Endodermal cell (in vitro differentiated cells): ENCODE measurements around the gene ASRGL1. TPM values are rescaled to one million over a fixed set of nuclear protein-coding genes. Genes with fewer than 3 reads are reported as not detected.

ENCODE experiments used
- DNase-seq: peaks from one replicate; pipeline ENCODE4 v3.0.0-alpha.2; 2017
- H3K27ac ChIP-seq: 2 replicates; pipeline ENCODE4 v1.5.1; 2013; ENCODE audit warnings: mild to moderate bottlenecking, low read depth, low read length, moderate library complexity
- H3K27me3 ChIP-seq: 2 replicates; pipeline ENCODE4 v1.6.1; 2013; ENCODE audit warnings: mild to moderate bottlenecking, low read length, moderate library complexity; ENCODE audit not compliant: insufficient read depth, control insufficient read depth, poor library complexity, severe bottlenecking
- H3K36me3 ChIP-seq: 2 replicates; pipeline ENCODE4 v1.7.0; 2013; ENCODE audit warnings: mild to moderate bottlenecking, low read length, moderate library complexity; ENCODE audit not compliant: control insufficient read depth, insufficient read depth
- H3K4me1 ChIP-seq: one replicate; pipeline ENCODE4 v1.7.0; 2013; ENCODE audit warnings: low read length; ENCODE audit not compliant: control insufficient read depth, insufficient read depth
- H3K4me3 ChIP-seq: 2 replicates; pipeline ENCODE4 v1.5.1; 2013; ENCODE audit warnings: mild to moderate bottlenecking, low read length, moderate library complexity
- H3K9ac ChIP-seq: 2 replicates; pipeline ENCODE4 v1.6.1; 2013; ENCODE audit warnings: mild to moderate bottlenecking, low read length, moderate library complexity; ENCODE audit not compliant: poor library complexity, severe bottlenecking; ENCODE audit errors: extremely low read depth
- H3K9me3 ChIP-seq: 2 replicates; pipeline ENCODE4 v1.6.1; 2013; ENCODE audit warnings: mild to moderate bottlenecking, low read length, moderate library complexity; ENCODE audit not compliant: control insufficient read depth
- H3K27ac Mint-ChIP-seq: 2 replicates; pipeline ENCODE4 v1.8.0; 2020; ENCODE audit warnings: mixed read lengths
- H3K27me3 Mint-ChIP-seq: 2 replicates; pipeline ENCODE4 v1.8.0; 2021; ENCODE audit warnings: mild to moderate bottlenecking, mixed read lengths; ENCODE audit not compliant: insufficient read depth
- H3K36me3 Mint-ChIP-seq: 2 replicates; pipeline ENCODE4 v1.8.0; 2020; ENCODE audit warnings: low read depth, mixed read lengths
- H3K4me1 Mint-ChIP-seq: 2 replicates; pipeline ENCODE4 v1.8.0; 2020; ENCODE audit warnings: mixed read lengths
- H3K4me3 Mint-ChIP-seq: 2 replicates; pipeline ENCODE4 v1.8.0; 2020; ENCODE audit warnings: mild to moderate bottlenecking, moderate library complexity, mixed read lengths
- H3K9me3 Mint-ChIP-seq: 2 replicates; pipeline ENCODE4 v1.8.0; 2020; ENCODE audit warnings: mild to moderate bottlenecking, mixed read lengths
- WGBS, 2 experiments: methylation state at CpG; one replicate each; pipeline versions ENCODE4 v1.1.5 to v1.1.7; 2013; ENCODE audit warnings: missing lambda C conversion rate in 2 of 2, mixed read lengths in 1 of 2; ENCODE audit not compliant: insufficient coverage in 1 of 2, insufficient read length in 1 of 2; 5-methylcytosine and 5-hydroxymethylcytosine counted together
- total RNA-seq, 2 donors: library from RNA; stranded (reverse); fragmentation: NEBNext Ultra II Directional in 1 of 2; extraction: Animal tissue kit (Norgen Biotek cat#: 25700) in 1 of 2; gene quantifications; 2 replicates in 1 of 2; 3 replicates in 1 of 2; pipeline ENCODE4 v1.2.1, GENCODE V29; 2021
- TF ChIP-seq, protein P1 (sequence below): fragments of 200-600 bp; sonication (generic); conservative IDR thresholded peaks from 2 replicates; pipeline ENCODE4 v1.5.0; 2021; ENCODE audit warnings: antibody characterized with exemption, mild to moderate bottlenecking

ASRGL1 gene
- total RNA-seq, 2 donors from 2014 or later, result 39.8 to 61.8 TPM

DNA sequence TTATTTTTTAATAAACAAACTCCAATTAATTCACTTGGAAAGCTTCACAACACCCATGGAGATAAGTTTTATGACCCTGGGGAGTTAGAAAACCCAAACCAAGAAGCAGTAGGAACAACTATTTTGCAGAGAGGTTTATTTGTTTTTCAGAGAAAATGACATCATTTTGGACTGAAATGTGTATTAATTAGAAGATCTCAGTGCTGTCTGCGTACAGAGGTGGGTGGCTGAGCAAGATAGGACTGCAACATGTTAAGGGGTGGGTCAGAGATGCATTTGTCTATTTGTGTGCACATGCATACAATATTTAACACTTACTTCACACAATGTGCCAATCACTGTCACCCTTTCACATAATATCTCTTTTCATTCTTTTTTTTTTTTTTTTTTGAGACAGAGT lies 82.7 kb downstream of the ASRGL1 start:
- H3K4me3 ChIP-seq, result no peak overlapping the region
- Mint-ChIP-seq H3K36me3 (no peaks in the 10 kb centered on the region), H3K4me1 (peaks cover 27% of the 10 kb centered on the region), H3K27me3 (peaks cover 28% of the 10 kb centered on the region), H3K9me3 (peaks cover 2% of the 10 kb centered on the region), H3K27ac (no peak overlapping the region), H3K4me3 (no peak overlapping the region)
- no peak overlapping the region for H3K9ac ChIP-seq
- no peaks in the 10 kb centered on the region for H3K36me3 ChIP-seq
- no peak overlapping the region for H3K27ac ChIP-seq
- TF ChIP-seq, protein P1, sequence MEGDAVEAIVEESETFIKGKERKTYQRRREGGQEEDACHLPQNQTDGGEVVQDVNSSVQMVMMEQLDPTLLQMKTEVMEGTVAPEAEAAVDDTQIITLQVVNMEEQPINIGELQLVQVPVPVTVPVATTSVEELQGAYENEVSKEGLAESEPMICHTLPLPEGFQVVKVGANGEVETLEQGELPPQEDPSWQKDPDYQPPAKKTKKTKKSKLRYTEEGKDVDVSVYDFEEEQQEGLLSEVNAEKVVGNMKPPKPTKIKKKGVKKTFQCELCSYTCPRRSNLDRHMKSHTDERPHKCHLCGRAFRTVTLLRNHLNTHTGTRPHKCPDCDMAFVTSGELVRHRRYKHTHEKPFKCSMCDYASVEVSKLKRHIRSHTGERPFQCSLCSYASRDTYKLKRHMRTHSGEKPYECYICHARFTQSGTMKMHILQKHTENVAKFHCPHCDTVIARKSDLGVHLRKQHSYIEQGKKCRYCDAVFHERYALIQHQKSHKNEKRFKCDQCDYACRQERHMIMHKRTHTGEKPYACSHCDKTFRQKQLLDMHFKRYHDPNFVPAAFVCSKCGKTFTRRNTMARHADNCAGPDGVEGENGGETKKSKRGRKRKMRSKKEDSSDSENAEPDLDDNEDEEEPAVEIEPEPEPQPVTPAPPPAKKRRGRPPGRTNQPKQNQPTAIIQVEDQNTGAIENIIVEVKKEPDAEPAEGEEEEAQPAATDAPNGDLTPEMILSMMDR, result no peak
- no peaks in the 10 kb centered on the region for H3K9me3 ChIP-seq
- DNase-seq, result no peak
- WGBS, 2 experiments, result 79 to 100% methylated on average over 1 of the region's 1 CpG
- H3K4me1 ChIP-seq, result peaks cover 9% of the 10 kb centered on the region
- no peaks in the 10 kb centered on the region for H3K27me3 ChIP-seq

DNA sequence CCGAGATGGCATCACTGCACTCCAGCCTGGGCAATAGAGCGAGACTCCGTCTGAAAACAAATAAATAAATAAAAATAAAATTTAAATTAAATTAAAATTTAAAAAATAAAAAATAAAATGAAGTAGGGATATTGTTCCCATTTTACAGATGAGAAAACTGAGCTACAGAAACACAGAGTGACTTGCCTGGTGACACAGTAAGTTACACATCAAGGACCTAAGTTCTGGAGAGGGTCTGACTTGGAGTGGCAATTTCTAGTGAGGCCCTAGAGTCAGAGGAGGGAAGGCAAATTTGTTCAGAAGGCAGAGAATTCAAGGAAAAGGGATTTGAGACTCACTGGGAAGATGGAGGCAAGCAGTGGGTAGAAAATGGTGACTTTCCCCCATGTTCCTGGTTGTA lies 83.6 kb downstream of the ASRGL1 start:
- H3K27me3 ChIP-seq, result no peaks in the 10 kb centered on the region
- peaks cover 28% of the 10 kb centered on the region for H3K27me3 Mint-ChIP-seq
- no peak overlapping the region for H3K4me3 Mint-ChIP-seq
- H3K27ac ChIP-seq, result no peak overlapping the region
- DNase-seq, result no peak
- peaks cover 9% of the 10 kb centered on the region for H3K4me1 ChIP-seq
- H3K36me3 Mint-ChIP-seq, result no peaks in the 10 kb centered on the region
- H3K9ac ChIP-seq, result no peak overlapping the region
- H3K36me3 ChIP-seq, result no peaks in the 10 kb centered on the region
- H3K27ac Mint-ChIP-seq, result no peak overlapping the region
- H3K4me3 ChIP-seq, result no peak overlapping the region
- TF ChIP-seq, protein P1, result no peak
- no peaks in the 10 kb centered on the region for H3K9me3 Mint-ChIP-seq
- H3K4me1 Mint-ChIP-seq, result peaks cover 27% of the 10 kb centered on the region
- 77% methylated on average over 1 of the region's 3 CpGs; no CpG with 5 or more reads in 1 of the 2 experiments for WGBS, 2 experiments
- H3K9me3 ChIP-seq, result no peaks in the 10 kb centered on the region

DNA sequence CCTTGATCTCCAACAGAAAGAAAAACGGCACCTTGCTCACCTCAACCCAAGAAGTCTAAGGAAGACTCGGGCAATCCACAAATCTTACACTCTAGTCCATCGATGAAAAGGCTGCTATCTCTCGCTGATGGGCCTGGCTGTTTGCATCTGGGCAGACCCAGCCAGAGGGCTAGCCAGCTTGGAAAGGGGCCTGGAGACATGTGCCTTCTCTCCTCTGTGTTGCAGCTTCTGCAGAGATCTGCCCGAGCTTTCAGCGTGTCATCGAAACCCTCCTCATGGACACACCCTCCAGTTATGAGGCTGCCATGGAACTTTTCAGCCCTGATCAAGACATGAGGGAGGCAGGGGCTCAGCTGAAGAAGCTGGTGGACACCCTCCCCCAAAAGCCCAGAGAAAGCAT lies 84.7 kb downstream of the ASRGL1 start:
- Histone ChIP-seq H3K9me3 (no peaks in the 10 kb centered on the region), H3K36me3 (no peaks in the 10 kb centered on the region), H3K27ac (no peak overlapping the region), H3K4me3 (no peak overlapping the region), H3K27me3 (no peaks in the 10 kb centered on the region), H3K9ac (no peak overlapping the region), H3K4me1 (peaks cover 14% of the 10 kb centered on the region)
- TF ChIP-seq, protein P1, result no peak
- peaks cover 36% of the 10 kb centered on the region for H3K4me1 Mint-ChIP-seq
- 91 to 93% methylated on average over 7 of the region's 7 CpGs for WGBS, 2 experiments
- no peaks in the 10 kb centered on the region for H3K9me3 Mint-ChIP-seq
- peaks cover 28% of the 10 kb centered on the region for H3K27me3 Mint-ChIP-seq
- H3K36me3 Mint-ChIP-seq, result no peaks in the 10 kb centered on the region
- H3K4me3 Mint-ChIP-seq, result no peak overlapping the region
- peak; percentile 36 for DNase-seq
- H3K27ac Mint-ChIP-seq, result no peak overlapping the region
